GM12878 (cell line): ENCODE data around the gene EFNA2. TPM values are rescaled to one million over a fixed set of nuclear protein-coding genes. Genes with fewer than 3 reads are reported as not detected.

Experiments used
- EGR1 ChIP-seq, 2 experiments: IDR thresholded peaks; 1 replicate in 1 of 2; 2 replicates in 1 of 2; pipeline ENCODE4 v1.6.1; 2011 to 2012; ENCODE audit warnings: low read depth in 2 of 2, low read length in 2 of 2, borderline replicate concordance in 1 of 2, mild to moderate bottlenecking in 1 of 2, moderate library complexity in 1 of 2
- GATAD2B ChIP-seq: fragments of 450-650 bp; conservative IDR thresholded peaks from 2 replicates; pipeline ENCODE4 v1.6.1; 2017; ENCODE audit warnings: low read depth, mild to moderate bottlenecking, moderate library complexity
- HDGF ChIP-seq: fragments of 450-650 bp; IDR thresholded peaks from 2 replicates; pipeline ENCODE4 v1.6.1; 2016; ENCODE audit warnings: antibody characterized with exemption
- LARP7 ChIP-seq: fragments of 450-650 bp; IDR thresholded peaks from 2 replicates; pipeline ENCODE4 v1.6.1; 2017; ENCODE audit warnings: mild to moderate bottlenecking
- MEF2A ChIP-seq: IDR thresholded peaks from 2 replicates; pipeline ENCODE4 v1.6.1; 2011; ENCODE audit warnings: low read depth, mild to moderate bottlenecking, low read length, moderate library complexity; ENCODE audit not compliant: insufficient read depth
- POLR2AphosphoS2 ChIP-seq: IDR thresholded peaks from 2 replicates; pipeline ENCODE4 v1.6.1; 2011; ENCODE audit warnings: low read depth, mild to moderate bottlenecking, low read length, improper control_type of control experiment, moderate library complexity
- RAD21 ChIP-seq: IDR thresholded peaks from 2 replicates; pipeline ENCODE4 v1.6.1; 2011; ENCODE audit warnings: mild to moderate bottlenecking, low read depth, low read length, moderate library complexity; ENCODE audit not compliant: insufficient read depth
- RELA ChIP-seq: fragments of 450-650 bp; IDR thresholded peaks from 2 replicates; pipeline ENCODE4 v1.8.0; 2014; ENCODE audit warnings: borderline replicate concordance; ENCODE audit not compliant: partially characterized antibody
- RUNX3 ChIP-seq: IDR thresholded peaks from 2 replicates; pipeline ENCODE4 v1.6.1; 2012; ENCODE audit warnings: low read length, inconsistent platforms
- SIN3A ChIP-seq: IDR thresholded peaks from 2 replicates; pipeline ENCODE4 v1.6.1; 2012; ENCODE audit warnings: low read depth, low read length, improper control_type of control experiment
- TCF12 ChIP-seq: IDR thresholded peaks from 2 replicates; pipeline ENCODE4 v1.6.1; 2011; ENCODE audit warnings: low read depth, mild to moderate bottlenecking, low read length
- TCF3 ChIP-seq: IDR thresholded peaks from 2 replicates; pipeline ENCODE4 v1.6.1; 2012; ENCODE audit warnings: low read depth, mild to moderate bottlenecking, low read length, borderline replicate concordance; ENCODE audit not compliant: insufficient read depth
- polyA plus RNA-seq, 11 experiments: library from polyadenylated mRNA; depleted of rRNA in 4 of 11; unstranded in 6 of 11; stranded (reverse) in 5 of 11; fragments of >200 nt; fragmentation: Nextera tagmentation in 4 of 11; fragmentation: Illumina TruSeq in 1 of 11; extraction: Ambion mirVana in 4 of 11; extraction: Trizol in 1 of 11; gene quantifications; 1 replicate in 1 of 11; 2 replicates in 10 of 11; pipeline versions ENCODE4 v1.2.1 to v1.2.3, GENCODE V29; 2011 to 2016; ENCODE audit warnings: inconsistent platforms in 2 of 11, missing spikeins in 2 of 11, low read depth in 1 of 11
- total RNA-seq, 4 experiments: library from RNA; depleted of rRNA in 3 of 4; stranded (reverse); fragments of >200 nt in 3 of 4; fragmentation: Illumina TruSeq in 1 of 4; extraction: Trizol in 1 of 4; gene quantifications; 2 replicates each; pipeline versions ENCODE4 v1.2.1 to v1.2.3, GENCODE V29; 2013 to 2021
- TF ChIP-seq, protein P1 (sequence below): fragments of 450-650 bp; IDR thresholded peaks from 2 replicates; pipeline ENCODE4 v1.6.1; 2018; ENCODE audit warnings: mild to moderate bottlenecking, low read depth, moderate library complexity; ENCODE audit not compliant: partially characterized antibody
- TF ChIP-seq, protein P2 (sequence below): IDR thresholded peaks from 2 replicates; pipeline ENCODE4 v1.6.1; 2012; ENCODE audit warnings: low read depth, low read length, improper control_type of control experiment
- TF ChIP-seq, protein P3 (sequence below): fragments of 450-650 bp; IDR thresholded peaks from 2 replicates; pipeline ENCODE4 v1.6.1; 2017; ENCODE audit warnings: mild to moderate bottlenecking, moderate library complexity
- TF ChIP-seq, protein P4 (sequence below), 3 experiments: IDR thresholded peaks in 2 of 3; conservative IDR thresholded peaks in 1 of 3; 2 replicates each; pipeline ENCODE4 v1.5.1; 2011; ENCODE audit warnings: low read depth in 3 of 3, low read length in 3 of 3, mild to moderate bottlenecking in 3 of 3, control low read depth in 2 of 3, moderate library complexity in 2 of 3, inconsistent platforms in 1 of 3, mixed read lengths in 1 of 3; ENCODE audit not compliant: control insufficient read depth in 2 of 3, insufficient read depth in 1 of 3; ENCODE audit errors: extremely low read depth in 1 of 3
- TF ChIP-seq, protein P5 (sequence below): IDR thresholded peaks from 2 replicates; pipeline ENCODE4 v1.6.1; 2011; ENCODE audit warnings: borderline replicate concordance, low read depth, mild to moderate bottlenecking, moderate library complexity, mixed read lengths, low read length; ENCODE audit not compliant: insufficient read depth; ENCODE audit errors: extremely low read length

The EFNA2 gene
- total and polyA plus RNA-seq, 10 of the 15 experiments (the other 5 are each of a cell fraction or from before 2014, with no cell fraction given), result not detected

DNA sequence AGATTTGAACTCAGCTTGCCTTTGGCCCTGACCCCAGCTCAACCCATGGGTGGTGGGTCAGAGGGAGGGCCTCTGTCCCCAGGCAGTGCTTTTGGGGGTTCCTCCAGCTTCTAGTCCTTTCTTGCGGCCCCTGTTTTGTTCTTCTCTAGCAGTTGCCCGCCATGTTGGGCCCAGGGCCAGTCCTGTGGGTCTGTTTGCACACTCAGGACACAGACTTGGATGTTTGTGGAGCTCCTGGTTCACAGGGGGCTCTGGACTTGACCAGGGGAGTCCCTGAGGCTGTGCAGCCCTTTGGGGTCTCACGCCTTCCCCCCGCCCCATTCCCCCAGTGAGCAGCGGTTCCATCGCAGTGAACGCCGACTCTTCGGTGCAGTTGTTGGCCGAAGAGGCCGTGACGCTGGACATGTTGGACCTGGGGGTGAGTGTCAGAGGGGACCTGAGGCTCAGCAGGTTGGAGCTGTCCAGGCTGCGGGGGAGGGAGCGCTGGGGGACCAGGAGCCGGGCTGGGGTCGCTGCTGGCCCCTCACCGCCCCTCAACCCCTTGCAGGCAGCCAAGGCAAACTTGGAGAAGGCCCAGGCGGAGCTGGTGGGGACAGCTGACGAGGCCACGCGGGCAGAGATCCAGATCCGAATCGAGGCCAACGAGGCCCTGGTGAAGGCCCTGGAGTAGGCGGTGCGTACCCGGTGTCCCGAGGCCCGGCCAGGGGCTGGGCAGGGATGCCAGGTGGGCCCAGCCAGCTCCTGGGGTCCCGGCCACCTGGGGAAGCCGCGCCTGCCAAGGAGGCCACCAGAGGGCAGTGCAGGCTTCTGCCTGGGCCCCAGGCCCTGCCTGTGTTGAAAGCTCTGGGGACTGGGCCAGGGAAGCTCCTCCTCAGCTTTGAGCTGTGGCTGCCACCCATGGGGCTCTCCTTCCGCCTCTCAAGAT is 41.6 kb upstream of the EFNA2 start (continued):
- TF ChIP-seq RELA (peak; percentile 51), RUNX3 (no peak), POLR2AphosphoS2 (0 out of 2 replicates have a peak, but pooled peaks have one; percentile 28), TCF12 (peak; percentile 58; the same call in 1 of the 2 replicates), TCF3 (peak; percentile 85), SIN3A (0 out of 2 replicates have a peak, but pooled peaks have one; percentile 46), LARP7 (0 out of 2 replicates have a peak, but pooled peaks have one; percentile 38), GATAD2B (peak; percentile 58), EGR1 (IDR thresholded peaks at IDR 0.05; ENCODE audit: borderline replicate concordance in 1 of 2, low read depth in 2 of 2, low read length in 2 of 2) (no peak), HDGF (no peak), MEF2A (no peak), RAD21 (peak; percentile 93)
- TF ChIP-seq, protein P1, sequence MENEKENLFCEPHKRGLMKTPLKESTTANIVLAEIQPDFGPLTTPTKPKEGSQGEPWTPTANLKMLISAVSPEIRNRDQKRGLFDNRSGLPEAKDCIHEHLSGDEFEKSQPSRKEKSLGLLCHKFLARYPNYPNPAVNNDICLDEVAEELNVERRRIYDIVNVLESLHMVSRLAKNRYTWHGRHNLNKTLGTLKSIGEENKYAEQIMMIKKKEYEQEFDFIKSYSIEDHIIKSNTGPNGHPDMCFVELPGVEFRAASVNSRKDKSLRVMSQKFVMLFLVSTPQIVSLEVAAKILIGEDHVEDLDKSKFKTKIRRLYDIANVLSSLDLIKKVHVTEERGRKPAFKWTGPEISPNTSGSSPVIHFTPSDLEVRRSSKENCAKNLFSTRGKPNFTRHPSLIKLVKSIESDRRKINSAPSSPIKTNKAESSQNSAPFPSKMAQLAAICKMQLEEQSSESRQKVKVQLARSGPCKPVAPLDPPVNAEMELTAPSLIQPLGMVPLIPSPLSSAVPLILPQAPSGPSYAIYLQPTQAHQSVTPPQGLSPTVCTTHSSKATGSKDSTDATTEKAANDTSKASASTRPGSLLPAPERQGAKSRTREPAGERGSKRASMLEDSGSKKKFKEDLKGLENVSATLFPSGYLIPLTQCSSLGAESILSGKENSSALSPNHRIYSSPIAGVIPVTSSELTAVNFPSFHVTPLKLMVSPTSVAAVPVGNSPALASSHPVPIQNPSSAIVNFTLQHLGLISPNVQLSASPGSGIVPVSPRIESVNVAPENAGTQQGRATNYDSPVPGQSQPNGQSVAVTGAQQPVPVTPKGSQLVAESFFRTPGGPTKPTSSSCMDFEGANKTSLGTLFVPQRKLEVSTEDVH, result no peak
- TF ChIP-seq, protein P2, sequence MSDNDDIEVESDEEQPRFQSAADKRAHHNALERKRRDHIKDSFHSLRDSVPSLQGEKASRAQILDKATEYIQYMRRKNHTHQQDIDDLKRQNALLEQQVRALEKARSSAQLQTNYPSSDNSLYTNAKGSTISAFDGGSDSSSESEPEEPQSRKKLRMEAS, result peak; percentile 30
- TF ChIP-seq, protein P3, sequence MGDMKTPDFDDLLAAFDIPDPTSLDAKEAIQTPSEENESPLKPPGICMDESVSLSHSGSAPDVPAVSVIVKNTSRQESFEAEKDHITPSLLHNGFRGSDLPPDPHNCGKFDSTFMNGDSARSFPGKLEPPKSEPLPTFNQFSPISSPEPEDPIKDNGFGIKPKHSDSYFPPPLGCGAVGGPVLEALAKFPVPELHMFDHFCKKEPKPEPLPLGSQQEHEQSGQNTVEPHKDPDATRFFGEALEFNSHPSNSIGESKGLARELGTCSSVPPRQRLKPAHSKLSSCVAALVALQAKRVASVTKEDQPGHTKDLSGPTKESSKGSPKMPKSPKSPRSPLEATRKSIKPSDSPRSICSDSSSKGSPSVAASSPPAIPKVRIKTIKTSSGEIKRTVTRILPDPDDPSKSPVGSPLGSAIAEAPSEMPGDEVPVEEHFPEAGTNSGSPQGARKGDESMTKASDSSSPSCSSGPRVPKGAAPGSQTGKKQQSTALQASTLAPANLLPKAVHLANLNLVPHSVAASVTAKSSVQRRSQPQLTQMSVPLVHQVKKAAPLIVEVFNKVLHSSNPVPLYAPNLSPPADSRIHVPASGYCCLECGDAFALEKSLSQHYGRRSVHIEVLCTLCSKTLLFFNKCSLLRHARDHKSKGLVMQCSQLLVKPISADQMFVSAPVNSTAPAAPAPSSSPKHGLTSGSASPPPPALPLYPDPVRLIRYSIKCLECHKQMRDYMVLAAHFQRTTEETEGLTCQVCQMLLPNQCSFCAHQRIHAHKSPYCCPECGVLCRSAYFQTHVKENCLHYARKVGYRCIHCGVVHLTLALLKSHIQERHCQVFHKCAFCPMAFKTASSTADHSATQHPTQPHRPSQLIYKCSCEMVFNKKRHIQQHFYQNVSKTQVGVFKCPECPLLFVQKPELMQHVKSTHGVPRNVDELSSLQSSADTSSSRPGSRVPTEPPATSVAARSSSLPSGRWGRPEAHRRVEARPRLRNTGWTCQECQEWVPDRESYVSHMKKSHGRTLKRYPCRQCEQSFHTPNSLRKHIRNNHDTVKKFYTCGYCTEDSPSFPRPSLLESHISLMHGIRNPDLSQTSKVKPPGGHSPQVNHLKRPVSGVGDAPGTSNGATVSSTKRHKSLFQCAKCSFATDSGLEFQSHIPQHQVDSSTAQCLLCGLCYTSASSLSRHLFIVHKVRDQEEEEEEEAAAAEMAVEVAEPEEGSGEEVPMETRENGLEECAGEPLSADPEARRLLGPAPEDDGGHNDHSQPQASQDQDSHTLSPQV, result 0 out of 2 replicates have a peak, but pooled peaks have one; percentile 27
- TF ChIP-seq, protein P4, sequence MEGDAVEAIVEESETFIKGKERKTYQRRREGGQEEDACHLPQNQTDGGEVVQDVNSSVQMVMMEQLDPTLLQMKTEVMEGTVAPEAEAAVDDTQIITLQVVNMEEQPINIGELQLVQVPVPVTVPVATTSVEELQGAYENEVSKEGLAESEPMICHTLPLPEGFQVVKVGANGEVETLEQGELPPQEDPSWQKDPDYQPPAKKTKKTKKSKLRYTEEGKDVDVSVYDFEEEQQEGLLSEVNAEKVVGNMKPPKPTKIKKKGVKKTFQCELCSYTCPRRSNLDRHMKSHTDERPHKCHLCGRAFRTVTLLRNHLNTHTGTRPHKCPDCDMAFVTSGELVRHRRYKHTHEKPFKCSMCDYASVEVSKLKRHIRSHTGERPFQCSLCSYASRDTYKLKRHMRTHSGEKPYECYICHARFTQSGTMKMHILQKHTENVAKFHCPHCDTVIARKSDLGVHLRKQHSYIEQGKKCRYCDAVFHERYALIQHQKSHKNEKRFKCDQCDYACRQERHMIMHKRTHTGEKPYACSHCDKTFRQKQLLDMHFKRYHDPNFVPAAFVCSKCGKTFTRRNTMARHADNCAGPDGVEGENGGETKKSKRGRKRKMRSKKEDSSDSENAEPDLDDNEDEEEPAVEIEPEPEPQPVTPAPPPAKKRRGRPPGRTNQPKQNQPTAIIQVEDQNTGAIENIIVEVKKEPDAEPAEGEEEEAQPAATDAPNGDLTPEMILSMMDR (IDR thresholded peaks at IDR 0.05 in 2 of 3, conservative IDR thresholded peaks at IDR 0.05 in 1 of 3; ENCODE audit: control insufficient read depth in 2 of 3, extremely low read depth in 1 of 3, insufficient read depth in 1 of 3, low read depth in 3 of 3, low read length in 3 of 3), result peak; percentile 90 to 96 (median 96)
- TF ChIP-seq, protein P5, sequence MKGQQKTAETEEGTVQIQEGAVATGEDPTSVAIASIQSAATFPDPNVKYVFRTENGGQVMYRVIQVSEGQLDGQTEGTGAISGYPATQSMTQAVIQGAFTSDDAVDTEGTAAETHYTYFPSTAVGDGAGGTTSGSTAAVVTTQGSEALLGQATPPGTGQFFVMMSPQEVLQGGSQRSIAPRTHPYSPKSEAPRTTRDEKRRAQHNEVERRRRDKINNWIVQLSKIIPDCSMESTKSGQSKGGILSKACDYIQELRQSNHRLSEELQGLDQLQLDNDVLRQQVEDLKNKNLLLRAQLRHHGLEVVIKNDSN, result peak; percentile 1
